OCI-LY1 (cell line): ENCODE data around the gene JUNB.

Source experiments
- H2AFZ ChIP-seq: fragments of 200-600 bp; sonication (generic), shearing (Covaris generic); 2 replicates; pipeline ENCODE4 v1.6.0; 2014; ENCODE audit warnings: antibody characterized with exemption, mild to moderate bottlenecking, low read length
- H3F3A ChIP-seq: fragments of 200-600 bp; sonication (generic), shearing (Covaris generic); 2 replicates; pipeline ENCODE4 v1.6.0; 2014; ENCODE audit warnings: mild to moderate bottlenecking, antibody characterized with exemption, low read length, moderate library complexity; ENCODE audit not compliant: insufficient read depth
- H3K27ac ChIP-seq: fragments of 200-600 bp; sonication (generic); 2 replicates; pipeline ENCODE4 v1.5.1; 2014; ENCODE audit warnings: low read length, mixed run types, mild to moderate bottlenecking, low read depth; ENCODE audit not compliant: poor library complexity, severe bottlenecking
- H3K27me3 ChIP-seq: fragments of 200-600 bp; sonication (generic); 2 replicates; pipeline ENCODE4 v1.6.0; 2014; ENCODE audit warnings: antibody characterized with exemption, mild to moderate bottlenecking, low read length, moderate library complexity; ENCODE audit not compliant: insufficient read depth
- H3K36me3 ChIP-seq: fragments of 200-600 bp; sonication (generic); 2 replicates; pipeline ENCODE4 v1.6.1; 2014; ENCODE audit warnings: mild to moderate bottlenecking, antibody characterized with exemption, low read length, moderate library complexity, mixed read lengths; ENCODE audit not compliant: insufficient read depth
- H3K4me1 ChIP-seq: fragments of 200-600 bp; sonication (generic); 2 replicates; pipeline ENCODE4 v1.5.1; 2014; ENCODE audit warnings: mild to moderate bottlenecking, low read length, moderate library complexity; ENCODE audit not compliant: insufficient read depth, severe bottlenecking
- H3K4me2 ChIP-seq: fragments of 200-600 bp; sonication (generic), shearing (Covaris generic); 2 replicates; pipeline ENCODE4 v1.6.1; 2014; ENCODE audit warnings: low read length
- H3K4me3 ChIP-seq: fragments of 200-600 bp; sonication (generic); 2 replicates; pipeline ENCODE4 v1.5.1; 2014; ENCODE audit warnings: low read length, low read depth, mild to moderate bottlenecking, mixed read lengths; ENCODE audit not compliant: poor library complexity, severe bottlenecking
- H3K79me2 ChIP-seq: fragments of 200-600 bp; shearing (Covaris generic); 2 replicates; pipeline ENCODE4 v1.6.1; 2016; ENCODE audit warnings: mixed run types, low read length, mixed read lengths; ENCODE audit not compliant: insufficient read depth
- H3K9ac ChIP-seq: fragments of 200-600 bp; sonication (generic), shearing (Covaris generic); 2 replicates; pipeline ENCODE4 v1.6.1; 2014; ENCODE audit warnings: mild to moderate bottlenecking, low read length, mixed read lengths
- H3K9me2 ChIP-seq: fragments of 200-600 bp; sonication (generic), shearing (Covaris generic); 2 replicates; pipeline ENCODE4 v1.6.1; 2014; ENCODE audit warnings: low read depth, mild to moderate bottlenecking, low read length, mixed read lengths
- H3K9me3 ChIP-seq: fragments of 200-600 bp; shearing (Covaris generic); 2 replicates; pipeline ENCODE4 v1.6.1; 2014; ENCODE audit warnings: low read length, mixed read lengths
- H4K20me1 ChIP-seq: fragments of 200-600 bp; sonication (generic), shearing (Covaris generic); 2 replicates; pipeline ENCODE4 v1.6.0; 2016; ENCODE audit warnings: mild to moderate bottlenecking, low read length; ENCODE audit not compliant: insufficient read depth
- EZH2 ChIP-seq: fragments of 200-600 bp; sonication (generic), shearing (Covaris generic); IDR thresholded peaks from 2 replicates; pipeline ENCODE4 v1.8.0; 2017; ENCODE audit warnings: borderline replicate concordance, mixed run types, mild to moderate bottlenecking, antibody characterized with exemption, low read length, moderate library complexity, mixed read lengths
- TF ChIP-seq, protein P1 (sequence below): fragments of 200-600 bp; sonication (generic), shearing (Covaris generic); IDR thresholded peaks from 2 replicates; pipeline ENCODE4 v1.5.1; 2017; ENCODE audit warnings: mild to moderate bottlenecking, antibody characterized with exemption, low read length, moderate library complexity, mixed read lengths

Gene JUNB

DNA sequence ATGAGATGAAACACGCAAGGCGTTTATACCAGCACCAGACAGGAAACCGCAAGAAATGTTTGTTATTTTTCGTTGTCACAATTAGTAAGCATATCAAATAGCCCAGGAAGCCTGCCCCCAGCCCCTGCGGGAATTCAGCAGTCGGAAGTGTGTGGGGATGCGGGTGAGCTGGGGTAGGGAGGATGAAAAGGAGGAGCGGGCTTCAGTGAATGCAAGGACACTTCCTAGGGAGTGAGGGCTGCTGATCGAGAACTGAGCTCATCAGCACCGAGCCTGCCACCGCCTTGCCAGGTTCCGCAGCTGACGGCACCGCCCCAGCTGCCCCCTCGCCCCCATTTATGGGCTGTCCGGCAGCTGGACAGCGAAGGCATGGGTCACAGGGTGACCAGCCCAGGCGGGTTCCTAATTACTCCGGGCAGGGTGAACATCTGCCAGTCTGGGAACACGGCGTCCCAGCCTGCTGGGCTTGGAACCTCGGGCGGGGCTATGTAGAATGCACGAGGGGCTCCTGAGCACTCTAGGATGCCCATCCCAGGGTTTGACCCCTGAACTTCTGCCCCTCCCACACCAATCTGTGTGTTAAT lies 41.3 kb upstream of the JUNB start:
- Histone ChIP-seq H3K4me3 (no peak overlapping the region), H3K4me2 (no peak overlapping the region), H4K20me1 (no peaks in the 10 kb centered on the region), H3K36me3 (peaks cover 34% of the 10 kb centered on the region), H3K27ac (no peak overlapping the region), H3F3A (no peaks in the 10 kb centered on the region), H2AFZ (no peak overlapping the region), H3K9me2 (no peaks in the 10 kb centered on the region), H3K9ac (no peak overlapping the region), H3K9me3 (peaks cover 9% of the 10 kb centered on the region; the same call in 1 of the 2 replicates), H3K4me1 (no peaks in the 10 kb centered on the region), H3K27me3 (peaks cover 6% of the 10 kb centered on the region; the same call in 1 of the 2 replicates), H3K79me2 (no peaks in the 10 kb centered on the region)
- no peak for TF ChIP-seq EZH2
- TF ChIP-seq, protein P1, sequence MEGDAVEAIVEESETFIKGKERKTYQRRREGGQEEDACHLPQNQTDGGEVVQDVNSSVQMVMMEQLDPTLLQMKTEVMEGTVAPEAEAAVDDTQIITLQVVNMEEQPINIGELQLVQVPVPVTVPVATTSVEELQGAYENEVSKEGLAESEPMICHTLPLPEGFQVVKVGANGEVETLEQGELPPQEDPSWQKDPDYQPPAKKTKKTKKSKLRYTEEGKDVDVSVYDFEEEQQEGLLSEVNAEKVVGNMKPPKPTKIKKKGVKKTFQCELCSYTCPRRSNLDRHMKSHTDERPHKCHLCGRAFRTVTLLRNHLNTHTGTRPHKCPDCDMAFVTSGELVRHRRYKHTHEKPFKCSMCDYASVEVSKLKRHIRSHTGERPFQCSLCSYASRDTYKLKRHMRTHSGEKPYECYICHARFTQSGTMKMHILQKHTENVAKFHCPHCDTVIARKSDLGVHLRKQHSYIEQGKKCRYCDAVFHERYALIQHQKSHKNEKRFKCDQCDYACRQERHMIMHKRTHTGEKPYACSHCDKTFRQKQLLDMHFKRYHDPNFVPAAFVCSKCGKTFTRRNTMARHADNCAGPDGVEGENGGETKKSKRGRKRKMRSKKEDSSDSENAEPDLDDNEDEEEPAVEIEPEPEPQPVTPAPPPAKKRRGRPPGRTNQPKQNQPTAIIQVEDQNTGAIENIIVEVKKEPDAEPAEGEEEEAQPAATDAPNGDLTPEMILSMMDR: no peak

DNA sequence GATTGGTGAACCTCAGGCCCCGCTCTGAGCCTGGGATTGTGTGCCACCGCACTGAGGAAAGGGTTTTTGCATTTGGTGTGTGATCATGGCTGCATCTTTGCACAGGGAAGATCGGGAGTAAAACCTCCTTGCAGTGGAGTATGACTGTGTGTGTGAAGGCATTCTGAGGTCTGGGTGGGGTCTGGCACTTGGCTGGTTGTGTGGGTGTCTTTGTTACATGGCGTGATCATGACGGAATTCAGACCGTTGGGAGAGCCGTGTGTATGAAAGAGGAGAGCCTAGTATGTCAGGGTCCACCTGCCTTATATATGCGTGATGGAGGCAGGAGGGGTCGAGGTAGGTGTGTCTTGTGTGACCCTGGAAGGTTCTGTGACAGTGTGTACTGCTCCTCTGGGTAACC lies 40.4 kb upstream of the JUNB start:
- no peaks in the 10 kb centered on the region for H3K9me2 ChIP-seq
- H3K4me3 ChIP-seq: no peak overlapping the region
- H3F3A ChIP-seq: no peaks in the 10 kb centered on the region
- TF ChIP-seq EZH2: no peak
- TF ChIP-seq, protein P1: no peak
- H3K27ac ChIP-seq: no peak overlapping the region
- H3K4me1 ChIP-seq: no peaks in the 10 kb centered on the region
- no peaks in the 10 kb centered on the region for H4K20me1 ChIP-seq
- H3K9ac ChIP-seq: no peak overlapping the region
- H3K79me2 ChIP-seq: no peaks in the 10 kb centered on the region
- H3K4me2 ChIP-seq: no peak overlapping the region
- peaks cover 9% of the 10 kb centered on the region; the same call in 1 of the 2 replicates for H3K9me3 ChIP-seq
- no peak overlapping the region for H2AFZ ChIP-seq
- peaks cover 26% of the 10 kb centered on the region for H3K36me3 ChIP-seq
- peaks cover 6% of the 10 kb centered on the region; the same call in 1 of the 2 replicates for H3K27me3 ChIP-seq

- H3K9me2 ChIP-seq: no peaks in the 10 kb centered on the region
- peaks cover 18% of the 10 kb centered on the region for H3K36me3 ChIP-seq
- no peaks in the 10 kb centered on the region for H3F3A ChIP-seq
- peaks cover 6% of the 10 kb centered on the region; the same call in 1 of the 2 replicates for H3K27me3 ChIP-seq
- H2AFZ ChIP-seq: no peak within 1 kb of the TSS
- no peak within 1 kb of the TSS for H3K9ac ChIP-seq
- H3K27ac ChIP-seq: no peak within 1 kb of the TSS
- no peaks in the 10 kb centered on the region for H3K4me1 ChIP-seq
- no peak within 1 kb of the TSS for H3K4me2 ChIP-seq
- no peaks in the 10 kb centered on the region for H4K20me1 ChIP-seq
- H3K79me2 ChIP-seq: no peaks in the 10 kb centered on the region
- H3K9me3 ChIP-seq: peaks cover 9% of the 10 kb centered on the region; the same call in 1 of the 2 replicates
- H3K4me3 ChIP-seq: no peak within 1 kb of the TSS
- TF ChIP-seq EZH2: no peak
- TF ChIP-seq, protein P1: no peak
Observed at GRCh38 chr19:12751635-12752034, 39.7 kb upstream of the JUNB start, which contains the start of gene BEST2. BEST2 (plus strand) TSS chr19:12751791; CDS start chr19:12752593, 802 bp downstream.
